Lung (tissue), 12 donors: ENCODE data around the gene DAD1. TPM values are rescaled to one million over a fixed set of nuclear protein-coding genes. Genes with fewer than 3 reads are reported as not detected.
A peak's percentile ranks its signal among the peaks of the same experiment; 100 is the strongest.

ENCODE experiments used
- ATAC-seq: fragments of 200-7000 bp; cut with Tn5 transposase; one replicate; pipeline ENCODE4 v1.9.1; 2020; ENCODE audit warnings: moderate number of reproducible peaks; ENCODE audit not compliant: insufficient read depth, low FRiP score
- DNase-seq, 3 donors: peaks; one replicate each; pipeline ENCODE4 v3.0.0-alpha.2; 2013 to 2017
- H3K27ac ChIP-seq, 2 donors: one replicate each; pipeline ENCODE4 v1.5.1; 2013; ENCODE audit warnings: mild to moderate bottlenecking in 2 of 2, moderate library complexity in 2 of 2, control low read depth in 1 of 2, inconsistent platforms in 1 of 2, low read depth in 1 of 2, low read length in 1 of 2
- H3K27me3 ChIP-seq, 3 donors: one replicate each; pipeline ENCODE4 v1.5.1; 2013; ENCODE audit warnings: low read length in 2 of 3; ENCODE audit not compliant: control insufficient read depth in 3 of 3, insufficient read depth in 3 of 3
- H3K36me3 ChIP-seq, 4 donors: one replicate each; pipeline ENCODE4 v1.5.1; 2013; ENCODE audit warnings: low read length in 4 of 4, mild to moderate bottlenecking in 1 of 4, moderate library complexity in 1 of 4; ENCODE audit not compliant: control insufficient read depth in 4 of 4, insufficient read depth in 4 of 4
- H3K4me1 ChIP-seq, 5 donors: one replicate each; pipeline ENCODE4 v1.5.1; 2013; ENCODE audit warnings: low read length in 5 of 5, mild to moderate bottlenecking in 2 of 5, moderate library complexity in 1 of 5; ENCODE audit not compliant: control insufficient read depth in 5 of 5, insufficient read depth in 5 of 5
- H3K4me3 ChIP-seq: one replicate; pipeline ENCODE4 v1.5.1; 2013; ENCODE audit warnings: mild to moderate bottlenecking, control low read depth, moderate library complexity
- H3K9ac ChIP-seq, 2 donors: one replicate each; pipeline ENCODE4 v1.5.1; 2013; ENCODE audit warnings: low read length in 2 of 2, control low read depth in 1 of 2; ENCODE audit not compliant: insufficient read depth in 1 of 2
- H3K9me3 ChIP-seq, 4 donors: one replicate each; pipeline ENCODE4 v1.5.1; 2013; ENCODE audit warnings: low read length in 3 of 4, mild to moderate bottlenecking in 1 of 4, moderate library complexity in 1 of 4; ENCODE audit not compliant: control insufficient read depth in 4 of 4, insufficient read depth in 3 of 4
- CTCF ChIP-seq: IDR thresholded peaks from 2 replicates; pipeline ENCODE4 v1.5.1; 2012; ENCODE audit warnings: mild to moderate bottlenecking; ENCODE audit errors: control extremely low read depth, extremely low read depth
- WGBS, 2 donors: extraction: QIAGEN DNeasy Blood & Tissue Kit; methylation state at CpG; one replicate each; pipeline ENCODE4 v1.1.7; 2013; 5-methylcytosine and 5-hydroxymethylcytosine counted together
- polyA plus RNA-seq, 2 donors: library from polyadenylated mRNA; stranded (reverse); fragments of 200-250 nt; gene quantifications; one replicate each; pipeline ENCODE4 v1.2.1, GENCODE V29; 2013
- total RNA-seq, 2 donors: library from RNA; depleted of rRNA in 1 of 2; stranded (reverse); fragments of >200 nt in 1 of 2; gene quantifications; one replicate each; pipeline ENCODE4 v1.2.1, GENCODE V29; 2014 to 2021
- donor health status: control.
- donor health status: control.
- donor health status: Bipolar disorder and iron deficiency.
- donor health status: healthy.
- donor health status: DM: yes; HTN: yes; CAD: no.

Gene DAD1
- total and polyA plus RNA-seq, 4 donors = 164 to 377 (median 217) TPM

GRCh38 chr14:22561366-22561660 is 27.7 kb downstream of the DAD1 start:
- H3K27me3 ChIP-seq = no peaks in the 10 kb centered on the region
- DNase-seq (no peak), ATAC-seq (no peak)
- H3K27ac ChIP-seq = peak overlapping the region in 1 of 2 donors; percentile 41
- H3K4me1 ChIP-seq = peaks cover 5 to 31% (median 22%) of the 10 kb centered on the region in 5 donors
- H3K9me3 ChIP-seq = no peaks in the 10 kb centered on the region
- H3K9ac ChIP-seq = peak overlapping the region; percentile 42 to 46
- peaks cover 8 to 24% (median 12%) of the 10 kb centered on the region in 4 donors for H3K36me3 ChIP-seq
- no peak for TF ChIP-seq CTCF
- 36 to 40% methylated on average over 3 of the region's 3 CpGs for WGBS, 2 donors
- H3K4me3 ChIP-seq = no peak overlapping the region

GRCh38 chr14:22560662-22561365 is 28.2 kb downstream of the DAD1 start:
- Histone ChIP-seq H3K4me3 (no peak overlapping the region), H3K4me1 (peaks cover 5 to 32% (median 22%) of the 10 kb centered on the region in 5 donors), H3K9ac (peak overlapping the region in 1 of 2 donors; percentile 58), H3K9me3 (no peaks in the 10 kb centered on the region), H3K27ac (peak overlapping the region in 1 of 2 donors; percentile 78), H3K27me3 (no peaks in the 10 kb centered on the region), H3K36me3 (peaks cover 8 to 22% (median 12%) of the 10 kb centered on the region in 4 donors)
- ATAC-seq = peak; percentile 38
- WGBS, 2 donors = 51 to 54% methylated on average over 13 of the region's 13 CpGs
- peak; percentile 53 to 82 (median 63) for DNase-seq
- TF ChIP-seq CTCF = no peak

- ATAC-seq (no peak), DNase-seq (no peak)
- H3K27ac ChIP-seq = peak overlapping the region; percentile 12 to 17
- no peak overlapping the region for H3K9ac ChIP-seq
- H3K36me3 ChIP-seq = peaks cover 3 to 12% (median 6%) of the 10 kb centered on the region in 4 donors
- no peak for TF ChIP-seq CTCF
- 47 to 81% methylated on average over 1 of the region's 1 CpG for WGBS, 2 donors
- no peaks in the 10 kb centered on the region for H3K9me3 ChIP-seq
- no peaks in the 10 kb centered on the region for H3K27me3 ChIP-seq
- no peak overlapping the region for H3K4me3 ChIP-seq
- peaks cover 5 to 32% (median 20%) of the 10 kb centered on the region in 5 donors for H3K4me1 ChIP-seq
Measured at GRCh38 chr14:22559041-22559440, 30.0 kb downstream of the DAD1 start.
